GM12878 (cell line): ENCODE data around the gene IGSF11. TPM values are rescaled to one million over a fixed set of nuclear protein-coding genes. Genes with fewer than 3 reads are reported as not detected.

Experiments
- ATAC-seq: fragments of 200-7000 bp; cut with Tn5 transposase; 3 replicates; pipeline ENCODE4 v1.9.1; 2020; ENCODE audit warnings: mild to moderate bottlenecking, moderate library complexity
- BruUV-seq: library from RNA; stranded (reverse); fragments of 400-500 nt; replicated peaks from 2 replicates; lab custom pipeline; 2021; lab: Mats Ljungman, UMichigan
- CTCF ChIA-PET: fragments of 300-600 bp; sonication (Branson Sonifier 250); formaldehyde crosslinking; extraction: SDS; loops from one replicate; lab custom pipeline; 2021; ENCODE audit warnings: inconsistent platforms; lab: Yijun Ruan, JAX
- POLR2A ChIA-PET: fragments of 350-600 bp; formaldehyde crosslinking; extraction: SDS; loops from one replicate; lab custom pipeline; 2021; ENCODE audit warnings: inconsistent platforms; lab: Charles Lee
- RAD21 ChIA-PET: fragments of 300-600 bp; sonication (Branson Sonifier 250); formaldehyde crosslinking; loops from one replicate; lab custom pipeline; 2023; ENCODE audit warnings: antibody characterized with exemption; ENCODE audit not compliant: unreplicated experiment; lab: Charles Lee
- SMC1A ChIA-PET: fragments of 300-600 bp; sonication (Branson Sonifier 250); formaldehyde crosslinking; loops from one replicate; lab custom pipeline; 2023; ENCODE audit not compliant: unreplicated experiment, uncharacterized antibody; lab: Charles Lee
- DNase-seq: peaks from one replicate; pipeline ENCODE4 v3.0.0-alpha.2; 2011; ENCODE audit warnings: low read depth, low spot score
- FAIRE-seq: peaks from 3 replicates; lab custom pipeline; 2011; peaks lifted over from hg19 to GRCh38; lab: Jason Lieb, UNC
- H2AFZ ChIP-seq: 2 replicates; pipeline ENCODE4 v1.6.0; 2011; ENCODE audit warnings: low read depth, low read length, control low read depth; ENCODE audit not compliant: control insufficient read depth
- H3K27ac ChIP-seq: 2 replicates; pipeline ENCODE4 v1.5.1; 2011; ENCODE audit warnings: control low read depth; ENCODE audit not compliant: control insufficient read depth, insufficient read depth
- H3K27me3 ChIP-seq, 2 experiments: replicated peaks in 1 of 2; 2 replicates each; pipeline versions ENCODE4 v1.6.0 to v1.6.1; 2011; ENCODE audit warnings: low read length in 1 of 2; ENCODE audit not compliant: control insufficient read depth in 2 of 2, insufficient read depth in 2 of 2
- H3K36me3 ChIP-seq, 2 experiments: 2 replicates each; pipeline ENCODE4 v1.5.1; 2011; ENCODE audit warnings: low read length in 1 of 2; ENCODE audit not compliant: control insufficient read depth in 2 of 2, insufficient read depth in 2 of 2
- H3K4me1 ChIP-seq: 2 replicates; pipeline ENCODE4 v1.6.1; 2011; ENCODE audit warnings: mild to moderate bottlenecking, low read length, moderate library complexity, mixed read lengths; ENCODE audit not compliant: control insufficient read depth, insufficient read depth
- H3K4me2 ChIP-seq: 2 replicates; pipeline ENCODE4 v1.6.0; 2011; ENCODE audit warnings: control low read depth; ENCODE audit not compliant: control insufficient read depth, insufficient read depth
- H3K4me3 ChIP-seq: fragments of 200-600 bp; sonication (generic); 2 replicates; pipeline ENCODE4 v1.5.1; 2016
- H3K79me2 ChIP-seq: 2 replicates; pipeline ENCODE4 v1.6.0; 2011; ENCODE audit warnings: low read length; ENCODE audit not compliant: control insufficient read depth, insufficient read depth
- H3K9ac ChIP-seq: 2 replicates; pipeline ENCODE4 v1.8.0; 2011; ENCODE audit warnings: low read length, control low read depth, mixed read lengths; ENCODE audit not compliant: control insufficient read depth, insufficient read depth
- H3K9me3 ChIP-seq: replicated peaks from 3 replicates; pipeline ENCODE4 v1.5.1; 2011; ENCODE audit warnings: mild to moderate bottlenecking, low read length; ENCODE audit not compliant: control insufficient read depth, insufficient read depth
- H4K20me1 ChIP-seq: 2 replicates; pipeline ENCODE4 v1.6.0; 2011; ENCODE audit not compliant: control insufficient read depth, insufficient read depth
- JUNB ChIP-seq: IDR thresholded peaks from 2 replicates; pipeline ENCODE4 v1.6.1; 2016; ENCODE audit warnings: antibody characterized with exemption, mild to moderate bottlenecking
- SKIL ChIP-seq: fragments of 450-650 bp; IDR thresholded peaks from 2 replicates; pipeline ENCODE4 v1.6.1; 2017; ENCODE audit warnings: mild to moderate bottlenecking, low read depth, inconsistent platforms; ENCODE audit not compliant: poor library complexity, severe bottlenecking
- SREBF1 ChIP-seq: IDR thresholded peaks from 2 replicates; pipeline ENCODE4 v1.6.1; 2012; ENCODE audit warnings: mild to moderate bottlenecking, low read length
- STAT3 ChIP-seq: IDR thresholded peaks from 2 replicates; pipeline ENCODE4 v1.6.1; 2011; ENCODE audit warnings: low read depth, low read length, improper control_type of control experiment
- WGBS: methylation state at CpG from one replicate; pipeline ENCODE4 v1.1.6; 2016; ENCODE audit warnings: low lambda C conversion rate; ENCODE audit not compliant: insufficient replicate concordance, insufficient coverage; ENCODE audit errors: missing lambda C conversion rate; 5-methylcytosine and 5-hydroxymethylcytosine counted together
- in situ Hi-C: fragments of 300-500 bp; cut with MboI; formaldehyde crosslinking; loops from 9 replicates; pipeline ENCODE4 v1.14.3; 2018; ENCODE audit warnings: mixed read lengths
- intact Hi-C: fragments of 100-400 bp; cut with micrococcal nuclease; formaldehyde crosslinking; loops from one replicate; pipeline ENCODE4 v1.14.2; 2022; ENCODE audit not compliant: unreplicated experiment
- polyA plus RNA-seq, 11 experiments: library from polyadenylated mRNA; depleted of rRNA in 4 of 11; unstranded in 6 of 11; stranded (reverse) in 5 of 11; fragments of >200 nt; fragmentation: Nextera tagmentation in 4 of 11; fragmentation: Illumina TruSeq in 1 of 11; extraction: Ambion mirVana in 4 of 11; extraction: Trizol in 1 of 11; gene quantifications; 1 replicate in 1 of 11; 2 replicates in 10 of 11; pipeline versions ENCODE4 v1.2.1 to v1.2.3, GENCODE V29; 2011 to 2016; ENCODE audit warnings: inconsistent platforms in 2 of 11, missing spikeins in 2 of 11, low read depth in 1 of 11
- total RNA-seq, 4 experiments: library from RNA; depleted of rRNA in 3 of 4; stranded (reverse); fragments of >200 nt in 3 of 4; fragmentation: Illumina TruSeq in 1 of 4; extraction: Trizol in 1 of 4; gene quantifications; 2 replicates each; pipeline versions ENCODE4 v1.2.1 to v1.2.3, GENCODE V29; 2013 to 2021
- TF ChIP-seq, protein P1 (sequence below), 3 experiments: IDR thresholded peaks in 2 of 3; conservative IDR thresholded peaks in 1 of 3; 2 replicates each; pipeline ENCODE4 v1.5.1; 2011; ENCODE audit warnings: low read depth in 3 of 3, low read length in 3 of 3, mild to moderate bottlenecking in 3 of 3, control low read depth in 2 of 3, moderate library complexity in 2 of 3, inconsistent platforms in 1 of 3, mixed read lengths in 1 of 3; ENCODE audit not compliant: control insufficient read depth in 2 of 3, insufficient read depth in 1 of 3; ENCODE audit errors: extremely low read depth in 1 of 3

The IGSF11 gene
- total and polyA plus RNA-seq, 10 of the 15 experiments (the other 5 are each of a cell fraction or from before 2014, with no cell fraction given) = 0.03 TPM; not detected in 9

GRCh38 chr3:118977671-118978392 is 56.8 kb downstream of the IGSF11 start:
- Histone ChIP-seq H3K9ac (no peak overlapping the region), H4K20me1 (no peaks in the 10 kb centered on the region), H3K79me2 (no peaks in the 10 kb centered on the region), H3K4me1 (no peaks in the 10 kb centered on the region), H3K4me3 (no peak overlapping the region), H3K9me3 (no peaks in the 10 kb centered on the region), H3K36me3 (no peaks in the 10 kb centered on the region), H3K4me2 (no peak overlapping the region)
- CTCF ChIA-PET = no interaction called here
- 24% methylated on average over 8 of the region's 8 CpGs for whole genome bisulfite sequencing
- in situ Hi-C loops (no loop called here), intact Hi-C loops (no loop called here)
- RAD21 ChIA-PET = no interaction called here
- POLR2A ChIA-PET = no interaction called here
- SMC1A ChIA-PET = no interaction called here
- BruUV-seq = no TSS peak
- no peak for DNase-seq
- TF ChIP-seq SREBF1 (no peak), SKIL (no peak), STAT3 (no peak), JUNB (no peak)
- TF ChIP-seq, protein P1, sequence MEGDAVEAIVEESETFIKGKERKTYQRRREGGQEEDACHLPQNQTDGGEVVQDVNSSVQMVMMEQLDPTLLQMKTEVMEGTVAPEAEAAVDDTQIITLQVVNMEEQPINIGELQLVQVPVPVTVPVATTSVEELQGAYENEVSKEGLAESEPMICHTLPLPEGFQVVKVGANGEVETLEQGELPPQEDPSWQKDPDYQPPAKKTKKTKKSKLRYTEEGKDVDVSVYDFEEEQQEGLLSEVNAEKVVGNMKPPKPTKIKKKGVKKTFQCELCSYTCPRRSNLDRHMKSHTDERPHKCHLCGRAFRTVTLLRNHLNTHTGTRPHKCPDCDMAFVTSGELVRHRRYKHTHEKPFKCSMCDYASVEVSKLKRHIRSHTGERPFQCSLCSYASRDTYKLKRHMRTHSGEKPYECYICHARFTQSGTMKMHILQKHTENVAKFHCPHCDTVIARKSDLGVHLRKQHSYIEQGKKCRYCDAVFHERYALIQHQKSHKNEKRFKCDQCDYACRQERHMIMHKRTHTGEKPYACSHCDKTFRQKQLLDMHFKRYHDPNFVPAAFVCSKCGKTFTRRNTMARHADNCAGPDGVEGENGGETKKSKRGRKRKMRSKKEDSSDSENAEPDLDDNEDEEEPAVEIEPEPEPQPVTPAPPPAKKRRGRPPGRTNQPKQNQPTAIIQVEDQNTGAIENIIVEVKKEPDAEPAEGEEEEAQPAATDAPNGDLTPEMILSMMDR (IDR thresholded peaks at IDR 0.05 in 2 of 3, conservative IDR thresholded peaks at IDR 0.05 in 1 of 3; ENCODE audit: control insufficient read depth in 2 of 3, extremely low read depth in 1 of 3, insufficient read depth in 1 of 3, low read depth in 3 of 3, low read length in 3 of 3) = no peak
- TF ChIP-seq, all 136 proteins: peak for 0
- Histone ChIP-seq H3K27me3 (no peaks in the 10 kb centered on the region), H2AFZ (no peak overlapping the region), H3K27ac (no peak overlapping the region)
- ATAC-seq = no peak
- no peak for FAIRE-seq
